Activated naive CD8-positive, alpha-beta T cell treated with anti-CD3 and anti-CD28 coated beads, Interleukin-2, amount 10 ng/mL, durations not matched to agents 7 days and 5 days (primary cell): ENCODE data around the gene OR10AD1. TPM values are rescaled to one million over a fixed set of nuclear protein-coding genes. Genes with fewer than 3 reads are reported as not detected.
"Not testable (repeated sequence)": the region's sequence is repeated elsewhere in the genome, so short reads cannot be mapped to it uniquely, and the experiment has no call there.

Experiments
- ATAC-seq: fragments of 150-1000 bp; cut with Tn5 transposase; one replicate; pipeline ENCODE4 v1.10.0; 2021; ENCODE audit warnings: low read depth, moderate library complexity
- POLR2A ChIA-PET: fragments of 350-600 bp; sonication (Branson Sonifier 250); formaldehyde crosslinking; loops from one replicate; lab custom pipeline; 2021; ENCODE audit warnings: antibody characterized with exemption; lab: Charles Lee
- DNase-seq: peaks from one replicate; pipeline ENCODE4 v3.0.0; 2021
- H3K27ac Mint-ChIP-seq: one replicate; pipeline ENCODE4 v1.8.0; 2022; ENCODE audit warnings: mild to moderate bottlenecking, mixed read lengths
- H3K27me3 Mint-ChIP-seq: one replicate; pipeline ENCODE4 v1.8.0; 2022; ENCODE audit warnings: mild to moderate bottlenecking, moderate library complexity, mixed read lengths
- H3K36me3 Mint-ChIP-seq: one replicate; pipeline ENCODE4 v1.8.0; 2021; ENCODE audit warnings: mild to moderate bottlenecking, mixed read lengths
- H3K4me1 Mint-ChIP-seq: one replicate; pipeline ENCODE4 v1.8.0; 2021; ENCODE audit warnings: mixed read lengths
- H3K4me3 Mint-ChIP-seq: one replicate; pipeline ENCODE4 v1.8.0; 2022; ENCODE audit warnings: mild to moderate bottlenecking, moderate library complexity, mixed read lengths
- H3K9me3 Mint-ChIP-seq: one replicate; pipeline ENCODE4 v1.8.0; 2021; ENCODE audit warnings: mixed read lengths
- total RNA-seq, 2 experiments: library from RNA; stranded (reverse); gene quantifications; one replicate each; pipeline ENCODE4 v1.2.3, GENCODE V29; 2021

Gene OR10AD1
- total RNA-seq = not detected

GRCh38 chr12:48203192-48203591 lies at the start of gene OR10AD1:
TSS of gene OR10AD1 (minus strand) at chr12:48203292. CDS start at chr12:48203292, 0 bp downstream.
- Mint-ChIP-seq H3K27me3 (no peaks in the 10 kb centered on the region), H3K36me3 (peaks cover 56% of the 10 kb centered on the region), H3K4me3 (no peak within 1 kb of the TSS), H3K9me3 (peaks cover 33% of the 10 kb centered on the region), H3K4me1 (peaks cover 30% of the 10 kb centered on the region), H3K27ac (no peak within 1 kb of the TSS)
- POLR2A ChIA-PET = no interaction called here
- ATAC-seq (no peak), DNase-seq (no peak)

DNA sequence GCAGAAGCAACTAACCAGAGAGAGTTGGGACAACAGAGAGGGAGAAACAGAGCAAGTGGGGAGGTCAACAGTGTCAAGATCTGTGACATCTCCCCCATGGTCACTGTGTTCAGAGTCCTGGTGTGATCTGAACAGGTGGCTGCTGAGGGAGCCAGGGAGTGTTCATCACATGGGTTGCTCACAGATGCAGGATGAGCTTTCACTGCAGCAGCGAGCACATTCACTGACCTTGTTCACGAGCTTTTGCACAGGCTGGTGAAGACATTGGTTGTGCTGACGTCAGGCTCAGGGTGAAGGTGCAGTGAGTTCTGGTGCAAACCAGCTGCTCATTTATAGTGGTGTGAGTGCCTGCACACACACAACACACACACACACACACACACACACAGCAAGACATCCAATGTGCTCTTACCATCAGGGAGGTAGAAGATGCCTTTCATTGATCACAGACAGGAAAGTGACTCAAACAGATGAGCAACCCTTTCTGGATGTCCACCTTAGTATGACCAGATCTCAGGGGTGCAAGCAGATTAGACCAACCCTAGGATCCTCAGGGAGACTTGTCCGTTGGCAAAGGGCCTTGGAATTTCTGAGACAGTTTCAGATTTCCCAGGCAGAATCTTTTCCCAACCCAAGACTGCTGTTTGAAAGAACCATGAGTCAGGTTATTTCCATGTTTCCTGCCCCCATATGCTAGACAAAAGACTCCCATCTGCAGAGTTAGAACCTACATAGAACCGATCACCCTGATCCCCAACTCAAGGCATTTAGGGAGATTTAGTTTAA lies 44.3 kb upstream of the OR10AD1 start:
- no peak overlapping the region for H3K27ac Mint-ChIP-seq
- ATAC-seq (no peak), DNase-seq (no peak)
- H3K4me3 Mint-ChIP-seq = no peak overlapping the region
- POLR2A ChIA-PET = no interaction called here
- H3K36me3 Mint-ChIP-seq = no peaks in the 10 kb centered on the region
- peaks cover 10% of the 10 kb centered on the region for H3K27me3 Mint-ChIP-seq
- H3K9me3 Mint-ChIP-seq = peaks cover 2% of the 10 kb centered on the region
- H3K4me1 Mint-ChIP-seq = no peaks in the 10 kb centered on the region

GRCh38 chr12:48237162-48237561 lies 34.1 kb upstream of the OR10AD1 start:
- H3K27ac Mint-ChIP-seq = no peak overlapping the region
- ATAC-seq (no peak), DNase-seq (no peak)
- H3K36me3 Mint-ChIP-seq = peaks cover 2% of the 10 kb centered on the region
- no peaks in the 10 kb centered on the region for H3K4me1 Mint-ChIP-seq
- H3K4me3 Mint-ChIP-seq = no peak overlapping the region
- H3K27me3 Mint-ChIP-seq = peaks cover 13% of the 10 kb centered on the region
- H3K9me3 Mint-ChIP-seq = peaks cover 3% of the 10 kb centered on the region
- POLR2A ChIA-PET = no interaction called here

DNA sequence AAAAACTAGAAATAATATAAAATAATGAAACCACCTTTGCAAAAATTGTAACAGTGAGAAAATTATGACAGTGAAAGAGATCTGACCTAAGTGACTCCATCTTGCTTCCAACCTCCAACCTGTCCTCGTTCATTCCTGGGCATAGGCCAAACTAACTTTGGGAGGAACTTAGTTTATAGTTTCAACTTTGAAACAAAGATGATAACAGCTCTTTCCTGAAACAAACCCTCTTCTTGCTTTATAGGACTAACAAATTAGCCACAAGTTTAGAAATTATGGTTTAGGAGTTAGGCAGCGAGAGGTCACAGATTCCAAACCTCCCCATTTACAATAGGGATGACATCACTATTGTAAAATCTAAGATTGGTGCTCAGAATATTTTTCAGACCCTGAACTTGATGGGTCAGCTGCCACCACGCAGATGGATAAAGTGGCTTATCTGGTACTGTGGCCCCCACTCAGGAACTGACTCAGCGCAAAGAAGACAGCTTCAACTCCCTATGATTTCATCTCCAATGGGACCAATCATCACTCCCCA lies 32.8 kb upstream of the OR10AD1 start:
- peaks cover 12% of the 10 kb centered on the region for H3K27me3 Mint-ChIP-seq
- no peak overlapping the region for H3K27ac Mint-ChIP-seq
- H3K9me3 Mint-ChIP-seq = peaks cover 6% of the 10 kb centered on the region
- H3K4me1 Mint-ChIP-seq = no peaks in the 10 kb centered on the region
- peaks cover 2% of the 10 kb centered on the region for H3K36me3 Mint-ChIP-seq
- POLR2A ChIA-PET = no interaction called here
- ATAC-seq (no peak), DNase-seq (no peak)
- no peak overlapping the region for H3K4me3 Mint-ChIP-seq

GRCh38 chr12:48231169-48231958 lies 28.3 kb upstream of the OR10AD1 start:
- H3K4me3 Mint-ChIP-seq, ATAC-seq, H3K4me1 Mint-ChIP-seq, H3K27ac Mint-ChIP-seq, H3K36me3 Mint-ChIP-seq, DNase-seq: not testable (repeated sequence)
- Mint-ChIP-seq H3K27me3 (peaks cover 10% of the 10 kb centered on the region), H3K9me3 (peaks cover 15% of the 10 kb centered on the region)
- POLR2A ChIA-PET = interaction anchor here (0.7 to 1.2 kb wide), 2 partner anchors 33 to 450 kb away, joined by 3 to 5 read pairs; partner anchors contain the start of gene KANSL2

DNA sequence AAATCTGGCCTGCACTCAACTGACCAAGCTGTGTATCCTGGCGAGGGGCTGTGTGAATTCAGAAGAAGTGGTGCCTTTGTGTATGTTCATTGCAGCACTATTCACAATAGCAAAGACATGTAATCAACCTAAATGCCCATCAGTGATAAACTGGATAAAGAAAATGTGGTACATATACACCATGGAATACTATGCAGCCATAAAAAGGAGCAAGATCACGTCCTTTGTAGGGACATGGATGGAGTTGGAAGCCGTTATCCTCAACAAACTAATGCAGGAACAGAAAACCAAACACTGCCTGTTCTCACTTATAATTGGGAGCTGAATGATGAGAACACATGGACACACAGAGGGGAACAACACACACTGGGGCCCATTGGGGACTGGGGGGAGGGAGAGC lies 21.4 kb upstream of the OR10AD1 start:
- H3K4me3 Mint-ChIP-seq, DNase-seq, H3K9me3 Mint-ChIP-seq, ATAC-seq, H3K27ac Mint-ChIP-seq, H3K36me3 Mint-ChIP-seq, H3K4me1 Mint-ChIP-seq: not testable (repeated sequence)
- H3K27me3 Mint-ChIP-seq = peaks cover 21% of the 10 kb centered on the region
- POLR2A ChIA-PET = interaction anchor here (1.0 kb wide), 1 partner anchor 26 kb away, joined by 4 read pairs; no protein-coding TSS in a partner anchor

- DNase-seq = no peak
- H3K9me3 Mint-ChIP-seq = peaks cover under 1% of the 10 kb centered on the region
- no peak overlapping the region for H3K4me3 Mint-ChIP-seq
- no peaks in the 10 kb centered on the region for H3K36me3 Mint-ChIP-seq
- ATAC-seq = no peak
- H3K4me1 Mint-ChIP-seq = no peaks in the 10 kb centered on the region
- POLR2A ChIA-PET = no interaction called here
- peaks cover 16% of the 10 kb centered on the region for H3K27me3 Mint-ChIP-seq
- H3K27ac Mint-ChIP-seq = no peak overlapping the region
Measured at GRCh38 chr12:48221645-48222044, 18.6 kb upstream of the OR10AD1 start.

- ATAC-seq = no peak
Measured at GRCh38 chr12:48220701-48221100, 17.6 kb upstream of the OR10AD1 start.

GRCh38 chr12:48219631-48220030 lies 16.5 kb upstream of the OR10AD1 start:
- Mint-ChIP-seq H3K27ac (no peak overlapping the region), H3K9me3 (no peaks in the 10 kb centered on the region), H3K4me3 (no peak overlapping the region), H3K36me3 (no peaks in the 10 kb centered on the region), H3K27me3 (peaks cover 13% of the 10 kb centered on the region), H3K4me1 (no peaks in the 10 kb centered on the region)
- POLR2A ChIA-PET = no interaction called here
- ATAC-seq (no peak), DNase-seq (no peak)

More at GRCh38 chr12:48220701-48221100, 17.6 kb upstream of the OR10AD1 start:
- POLR2A ChIA-PET = no interaction called here
- H3K27ac Mint-ChIP-seq = no peak overlapping the region
- H3K9me3 Mint-ChIP-seq = no peaks in the 10 kb centered on the region
- H3K27me3 Mint-ChIP-seq = peaks cover 13% of the 10 kb centered on the region
- H3K4me1 Mint-ChIP-seq = no peaks in the 10 kb centered on the region
- no peaks in the 10 kb centered on the region for H3K36me3 Mint-ChIP-seq
- no peak overlapping the region for H3K4me3 Mint-ChIP-seq
- DNase-seq = no peak

DNA sequence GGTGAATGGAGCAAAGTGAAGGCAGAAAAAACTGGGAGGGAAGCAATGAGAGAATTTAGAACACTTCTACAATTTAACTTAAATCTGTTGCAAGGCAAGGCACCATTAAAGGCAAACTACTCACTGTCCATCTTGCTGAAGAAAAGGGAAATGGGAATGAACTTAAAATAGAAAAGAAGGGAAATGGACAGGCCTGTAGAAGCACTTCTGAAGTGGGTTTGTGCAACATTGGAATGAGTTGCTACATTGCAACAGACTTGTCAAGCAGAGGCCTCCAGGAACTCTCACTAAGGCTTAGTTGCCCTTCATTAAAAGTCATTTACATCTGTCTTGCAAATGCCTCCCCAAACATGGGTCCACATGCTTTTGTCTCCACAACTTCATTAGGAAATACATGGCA lies 13.7 kb upstream of the OR10AD1 start:
- Mint-ChIP-seq H3K4me3 (no peak overlapping the region), H3K36me3 (no peaks in the 10 kb centered on the region), H3K27ac (no peak overlapping the region), H3K4me1 (peaks cover 5% of the 10 kb centered on the region), H3K9me3 (no peaks in the 10 kb centered on the region), H3K27me3 (peaks cover 18% of the 10 kb centered on the region)
- no peak for ATAC-seq
- POLR2A ChIA-PET = no interaction called here
- DNase-seq = no peak

DNA sequence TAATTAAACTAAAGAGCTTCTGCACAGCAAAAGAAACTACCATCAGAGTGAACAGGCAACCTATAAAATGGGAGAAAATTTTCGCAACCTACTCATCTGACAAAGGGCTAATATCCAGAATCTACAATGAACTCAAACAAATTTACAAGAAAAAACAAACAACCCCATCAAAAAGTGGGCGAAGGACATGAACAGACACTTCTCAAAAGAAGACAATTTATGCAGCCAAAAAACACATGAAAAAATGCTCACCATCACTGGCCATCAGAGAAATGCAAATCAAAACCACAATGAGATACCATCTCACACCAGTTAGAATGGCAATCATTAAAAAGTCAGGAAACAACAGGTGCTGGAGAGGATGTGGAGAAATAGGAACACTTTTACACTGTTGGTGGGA lies 6.4 kb upstream of the OR10AD1 start:
- peaks cover 24% of the 10 kb centered on the region for H3K9me3 Mint-ChIP-seq
- H3K4me1 Mint-ChIP-seq, POLR2A ChIA-PET, H3K4me3 Mint-ChIP-seq, DNase-seq, ATAC-seq, H3K27ac Mint-ChIP-seq: not testable (repeated sequence)
- H3K27me3 Mint-ChIP-seq = peaks cover 25% of the 10 kb centered on the region
- H3K36me3 Mint-ChIP-seq = peaks cover 20% of the 10 kb centered on the region

DNA sequence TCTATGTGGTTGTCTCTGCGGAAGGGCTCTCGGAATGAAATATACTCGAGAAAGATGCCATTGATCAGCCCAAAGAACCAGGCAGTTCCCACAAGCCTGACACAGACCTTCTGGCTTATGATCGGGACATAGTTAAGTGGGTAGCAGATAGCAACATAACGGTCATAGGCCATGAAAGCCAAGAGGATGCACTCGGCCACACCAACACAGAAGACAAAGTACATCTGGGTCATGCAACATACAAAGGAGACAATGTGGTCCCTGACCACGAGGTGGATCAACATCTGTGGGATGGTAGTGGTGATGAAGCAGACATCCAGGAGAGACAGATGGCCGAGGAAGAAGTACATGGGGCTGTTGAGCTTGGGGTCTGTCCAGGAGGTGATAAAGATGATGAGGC lies 326 bp downstream of the OR10AD1 start:
- POLR2A ChIA-PET = no interaction called here
- H3K4me3 Mint-ChIP-seq = no peak overlapping the region

GRCh38 chr12:48201516-48201915 lies 1.6 kb downstream of the OR10AD1 start:
- peaks cover 24% of the 10 kb centered on the region for H3K9me3 Mint-ChIP-seq
- DNase-seq (no peak), ATAC-seq (no peak)
- POLR2A ChIA-PET = interaction anchor here (0.5 to 1.2 kb wide), 2 partner anchors 11 to 148 kb away, joined by 3 read pairs; no protein-coding TSS in a partner anchor
- H3K27me3 Mint-ChIP-seq = no peaks in the 10 kb centered on the region
- no peak overlapping the region for H3K4me3 Mint-ChIP-seq
- peaks cover 51% of the 10 kb centered on the region for H3K36me3 Mint-ChIP-seq
- H3K4me1 Mint-ChIP-seq = peaks cover 34% of the 10 kb centered on the region
- peak overlapping the region; percentile 12 for H3K27ac Mint-ChIP-seq

More for the DNA sequence above, 326 bp downstream of the OR10AD1 start:
- ATAC-seq = no peak
- DNase-seq = no peak
- H3K27me3 Mint-ChIP-seq = no peaks in the 10 kb centered on the region
- peaks cover 32% of the 10 kb centered on the region for H3K9me3 Mint-ChIP-seq
- no peak overlapping the region for H3K27ac Mint-ChIP-seq
- peaks cover 30% of the 10 kb centered on the region for H3K4me1 Mint-ChIP-seq
- H3K36me3 Mint-ChIP-seq = peaks cover 56% of the 10 kb centered on the region
